Heart left ventricle (tissue), 13 donors: ENCODE results near the gene CLEC16A.

Source experiments
- POLR2A ChIP-seq, 2 donors: fragments of 450-650 bp; IDR thresholded peaks; one replicate each; pipeline ENCODE4 v1.6.1; 2017; ENCODE audit warnings: antibody characterized with exemption in 2 of 2, mild to moderate bottlenecking in 2 of 2, moderate library complexity in 2 of 2
- TF ChIP-seq, protein P1 (sequence below), 12 donors: fragments of 200-600 bp; sonication (generic) in 4 of 12; IDR thresholded peaks; one replicate each; pipeline versions ENCODE4 v1.5.0 to v1.8.0; 2018 to 2022; ENCODE audit warnings: antibody characterized with exemption in 12 of 12, mild to moderate bottlenecking in 5 of 12
- donor health status: ischemic (EF 13 %, LVEDD 7.1; RV severe dilation, severe dysfunction).
- donor health status: DM: no; HTN: yes; CAD: no.
- donor health status: DM: no; HTN: no; CAD: no.
- donor health status: ischemic (EF 25% LVEDD 6.9; RV normal size, moderate dysfunction).
- donor health status: ischemic (EF 25% LVEDD 5.7; RV mildly dilated, moderate dysfunction).
- donor health status: ischemic (EF 35%, LVEDD 5.7; RV mildly dilated, moderate dysfunction).
- donor health status: nonischemic (EF 11% LVEDD 7.7; RV severe dilation, severe dysfunction).
- donor health status: DM: yes; HTN: yes; CAD: no.
- donor health status: PGD.
- donor health status: ischemic (EF 29% LVEDD 5.4; RV normal size, mild dysfunction).
- donor health status: nonischemic (EF 23%, LVEDD 6.1; RV moderate dilation, normal function).

DNA sequence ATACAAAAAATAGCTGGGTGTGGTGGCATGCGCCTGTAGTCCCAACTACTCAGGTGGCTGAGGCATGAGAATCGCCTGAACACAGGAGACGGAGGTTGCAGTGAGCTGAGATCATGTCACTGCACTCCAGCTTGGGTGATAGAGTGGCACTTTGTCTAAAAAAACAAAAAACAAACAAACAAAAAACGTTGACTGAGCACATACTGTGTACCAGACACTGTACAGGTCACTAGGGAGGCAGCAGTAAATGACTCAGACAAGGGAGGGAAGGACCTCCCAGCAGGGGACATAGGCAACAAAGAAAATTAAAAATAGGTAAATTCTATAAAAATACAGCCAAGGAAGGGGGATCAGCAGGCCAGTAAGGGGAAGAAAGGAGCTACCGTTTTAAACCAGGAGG, 247.3 kb downstream of the CLEC16A start:
- no peak for TF ChIP-seq POLR2A (IDR thresholded peaks at IDR 0.05)
- TF ChIP-seq, protein P1, sequence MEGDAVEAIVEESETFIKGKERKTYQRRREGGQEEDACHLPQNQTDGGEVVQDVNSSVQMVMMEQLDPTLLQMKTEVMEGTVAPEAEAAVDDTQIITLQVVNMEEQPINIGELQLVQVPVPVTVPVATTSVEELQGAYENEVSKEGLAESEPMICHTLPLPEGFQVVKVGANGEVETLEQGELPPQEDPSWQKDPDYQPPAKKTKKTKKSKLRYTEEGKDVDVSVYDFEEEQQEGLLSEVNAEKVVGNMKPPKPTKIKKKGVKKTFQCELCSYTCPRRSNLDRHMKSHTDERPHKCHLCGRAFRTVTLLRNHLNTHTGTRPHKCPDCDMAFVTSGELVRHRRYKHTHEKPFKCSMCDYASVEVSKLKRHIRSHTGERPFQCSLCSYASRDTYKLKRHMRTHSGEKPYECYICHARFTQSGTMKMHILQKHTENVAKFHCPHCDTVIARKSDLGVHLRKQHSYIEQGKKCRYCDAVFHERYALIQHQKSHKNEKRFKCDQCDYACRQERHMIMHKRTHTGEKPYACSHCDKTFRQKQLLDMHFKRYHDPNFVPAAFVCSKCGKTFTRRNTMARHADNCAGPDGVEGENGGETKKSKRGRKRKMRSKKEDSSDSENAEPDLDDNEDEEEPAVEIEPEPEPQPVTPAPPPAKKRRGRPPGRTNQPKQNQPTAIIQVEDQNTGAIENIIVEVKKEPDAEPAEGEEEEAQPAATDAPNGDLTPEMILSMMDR (IDR thresholded peaks at IDR 0.05): no peak
